GM12878 (cell line): ENCODE data around the gene RERE. TPM values are rescaled to one million over a fixed set of nuclear protein-coding genes. Genes with fewer than 3 reads are reported as not detected.

Source experiments
- ATAC-seq: fragments of 200-7000 bp; cut with Tn5 transposase; 3 replicates; pipeline ENCODE4 v1.9.1; 2020; ENCODE audit warnings: mild to moderate bottlenecking, moderate library complexity
- BruUV-seq: library from RNA; stranded (reverse); fragments of 400-500 nt; replicated peaks from 2 replicates; lab custom pipeline; 2021; lab: Mats Ljungman, UMichigan
- CTCF ChIA-PET: fragments of 300-600 bp; sonication (Branson Sonifier 250); formaldehyde crosslinking; extraction: SDS; loops from one replicate; lab custom pipeline; 2021; ENCODE audit warnings: inconsistent platforms; lab: Yijun Ruan, JAX
- POLR2A ChIA-PET: fragments of 350-600 bp; formaldehyde crosslinking; extraction: SDS; loops from one replicate; lab custom pipeline; 2021; ENCODE audit warnings: inconsistent platforms; lab: Charles Lee
- RAD21 ChIA-PET: fragments of 300-600 bp; sonication (Branson Sonifier 250); formaldehyde crosslinking; loops from one replicate; lab custom pipeline; 2023; ENCODE audit warnings: antibody characterized with exemption; ENCODE audit not compliant: unreplicated experiment; lab: Charles Lee
- SMC1A ChIA-PET: fragments of 300-600 bp; sonication (Branson Sonifier 250); formaldehyde crosslinking; loops from one replicate; lab custom pipeline; 2023; ENCODE audit not compliant: unreplicated experiment, uncharacterized antibody; lab: Charles Lee
- DNase-seq: peaks from one replicate; pipeline ENCODE4 v3.0.0-alpha.2; 2011; ENCODE audit warnings: low read depth, low spot score
- FAIRE-seq: peaks from 3 replicates; lab custom pipeline; 2011; peaks lifted over from hg19 to GRCh38; lab: Jason Lieb, UNC
- H2AFZ ChIP-seq: 2 replicates; pipeline ENCODE4 v1.6.0; 2011; ENCODE audit warnings: low read depth, low read length, control low read depth; ENCODE audit not compliant: control insufficient read depth
- H3K27ac ChIP-seq: 2 replicates; pipeline ENCODE4 v1.5.1; 2011; ENCODE audit warnings: control low read depth; ENCODE audit not compliant: control insufficient read depth, insufficient read depth
- H3K27me3 ChIP-seq, 2 experiments: replicated peaks in 1 of 2; 2 replicates each; pipeline versions ENCODE4 v1.6.0 to v1.6.1; 2011; ENCODE audit warnings: low read length in 1 of 2; ENCODE audit not compliant: control insufficient read depth in 2 of 2, insufficient read depth in 2 of 2
- H3K36me3 ChIP-seq, 2 experiments: 2 replicates each; pipeline ENCODE4 v1.5.1; 2011; ENCODE audit warnings: low read length in 1 of 2; ENCODE audit not compliant: control insufficient read depth in 2 of 2, insufficient read depth in 2 of 2
- H3K4me1 ChIP-seq: 2 replicates; pipeline ENCODE4 v1.6.1; 2011; ENCODE audit warnings: mild to moderate bottlenecking, low read length, moderate library complexity, mixed read lengths; ENCODE audit not compliant: control insufficient read depth, insufficient read depth
- H3K4me2 ChIP-seq: 2 replicates; pipeline ENCODE4 v1.6.0; 2011; ENCODE audit warnings: control low read depth; ENCODE audit not compliant: control insufficient read depth, insufficient read depth
- H3K4me3 ChIP-seq: fragments of 200-600 bp; sonication (generic); 2 replicates; pipeline ENCODE4 v1.5.1; 2016
- H3K79me2 ChIP-seq: 2 replicates; pipeline ENCODE4 v1.6.0; 2011; ENCODE audit warnings: low read length; ENCODE audit not compliant: control insufficient read depth, insufficient read depth
- H3K9ac ChIP-seq: 2 replicates; pipeline ENCODE4 v1.8.0; 2011; ENCODE audit warnings: low read length, control low read depth, mixed read lengths; ENCODE audit not compliant: control insufficient read depth, insufficient read depth
- H3K9me3 ChIP-seq: replicated peaks from 3 replicates; pipeline ENCODE4 v1.5.1; 2011; ENCODE audit warnings: mild to moderate bottlenecking, low read length; ENCODE audit not compliant: control insufficient read depth, insufficient read depth
- H4K20me1 ChIP-seq: 2 replicates; pipeline ENCODE4 v1.6.0; 2011; ENCODE audit not compliant: control insufficient read depth, insufficient read depth
- FOXK2 ChIP-seq: fragments of 450-650 bp; IDR thresholded peaks from 2 replicates; pipeline ENCODE4 v1.6.1; 2017; ENCODE audit warnings: mild to moderate bottlenecking, moderate library complexity
- IRF4 ChIP-seq: IDR thresholded peaks from 2 replicates; pipeline ENCODE4 v1.6.1; 2011; ENCODE audit warnings: low read depth, low read length
- NBN ChIP-seq: fragments of 450-650 bp; IDR thresholded peaks from 2 replicates; pipeline ENCODE4 v1.6.1; 2016
- NR2C2 ChIP-seq: IDR thresholded peaks from 2 replicates; pipeline ENCODE4 v1.6.1; 2011; ENCODE audit warnings: borderline replicate concordance, low read depth; ENCODE audit not compliant: control insufficient read depth, insufficient read length
- RELA ChIP-seq: fragments of 450-650 bp; IDR thresholded peaks from 2 replicates; pipeline ENCODE4 v1.8.0; 2014; ENCODE audit warnings: borderline replicate concordance; ENCODE audit not compliant: partially characterized antibody
- RFX5 ChIP-seq: IDR thresholded peaks from 2 replicates; pipeline ENCODE4 v1.6.1; 2011; ENCODE audit warnings: low read depth, low read length, improper control_type of control experiment
- SRF ChIP-seq, 2 experiments: IDR thresholded peaks; 2 replicates each; pipeline ENCODE4 v1.6.1; 2011; ENCODE audit warnings: low read depth in 2 of 2, low read length in 2 of 2, mild to moderate bottlenecking in 1 of 2, moderate library complexity in 1 of 2
- WRNIP1 ChIP-seq: IDR thresholded peaks from 2 replicates; pipeline ENCODE4 v1.6.1; 2011; ENCODE audit warnings: low read depth, low read length, improper control_type of control experiment, borderline replicate concordance
- WGBS: methylation state at CpG from one replicate; pipeline ENCODE4 v1.1.6; 2016; ENCODE audit warnings: low lambda C conversion rate; ENCODE audit not compliant: insufficient replicate concordance, insufficient coverage; ENCODE audit errors: missing lambda C conversion rate; 5-methylcytosine and 5-hydroxymethylcytosine counted together
- in situ Hi-C: fragments of 300-500 bp; cut with MboI; formaldehyde crosslinking; loops from 9 replicates; pipeline ENCODE4 v1.14.3; 2018; ENCODE audit warnings: mixed read lengths
- intact Hi-C: fragments of 100-400 bp; cut with micrococcal nuclease; formaldehyde crosslinking; loops from one replicate; pipeline ENCODE4 v1.14.2; 2022; ENCODE audit not compliant: unreplicated experiment
- polyA plus RNA-seq, 11 experiments: library from polyadenylated mRNA; depleted of rRNA in 4 of 11; unstranded in 6 of 11; stranded (reverse) in 5 of 11; fragments of >200 nt; fragmentation: Nextera tagmentation in 4 of 11; fragmentation: Illumina TruSeq in 1 of 11; extraction: Ambion mirVana in 4 of 11; extraction: Trizol in 1 of 11; gene quantifications; 1 replicate in 1 of 11; 2 replicates in 10 of 11; pipeline versions ENCODE4 v1.2.1 to v1.2.3, GENCODE V29; 2011 to 2016; ENCODE audit warnings: inconsistent platforms in 2 of 11, missing spikeins in 2 of 11, low read depth in 1 of 11
- total RNA-seq, 4 experiments: library from RNA; depleted of rRNA in 3 of 4; stranded (reverse); fragments of >200 nt in 3 of 4; fragmentation: Illumina TruSeq in 1 of 4; extraction: Trizol in 1 of 4; gene quantifications; 2 replicates each; pipeline versions ENCODE4 v1.2.1 to v1.2.3, GENCODE V29; 2013 to 2021
- TF ChIP-seq, protein P1 (sequence below): fragments of 450-650 bp; formaldehyde crosslinking; IDR thresholded peaks from 2 replicates; pipeline ENCODE4 v1.4.0; 2022; ENCODE audit warnings: mild to moderate bottlenecking, moderate library complexity
- TF ChIP-seq, protein P2 (sequence below): fragments of 450-650 bp; conservative IDR thresholded peaks from 2 replicates; pipeline ENCODE4 v1.6.1; 2017; ENCODE audit warnings: mild to moderate bottlenecking, moderate library complexity
- TF ChIP-seq, protein P3 (sequence below): fragments of 450-650 bp; IDR thresholded peaks from 2 replicates; pipeline ENCODE4 v1.6.1; 2017; ENCODE audit warnings: mild to moderate bottlenecking, moderate library complexity

The RERE gene
- total and polyA plus RNA-seq, 10 of the 15 experiments (the other 5 are each of a cell fraction or from before 2014, with no cell fraction given), result 5.2 to 60.5 (median 20.2) TPM

DNA sequence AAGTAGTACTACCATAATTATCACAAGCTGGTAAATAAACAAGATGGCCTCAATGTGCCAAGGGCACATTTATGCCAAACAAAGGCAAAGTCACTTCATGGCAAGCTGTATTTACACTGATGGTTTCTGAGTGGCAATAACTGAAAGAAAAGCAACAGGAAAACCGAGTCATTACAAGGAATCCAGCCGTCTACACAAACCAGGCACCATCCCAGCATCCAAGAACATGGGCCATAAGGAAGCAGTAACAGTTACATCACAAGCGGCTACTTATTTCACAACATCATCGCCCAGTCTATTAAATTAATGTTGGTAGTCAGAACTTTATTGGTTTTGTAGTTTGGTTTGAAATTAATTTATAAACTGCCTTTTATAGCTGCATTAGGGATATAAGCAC lies 214.2 kb downstream of the RERE start:
- CTCF ChIA-PET, result interaction anchor here (1.0 to 2.2 kb wide), 6 partner anchors 19 to 246 kb away, joined by 3 to 11 read pairs (median 6); no protein-coding TSS in a partner anchor
- no peak for TF ChIP-seq WRNIP1
- TF ChIP-seq IRF4, result no peak
- TF ChIP-seq SRF (IDR thresholded peaks at IDR 0.05; ENCODE audit: low read depth in 2 of 2, low read length in 2 of 2), result no peak
- no peak for TF ChIP-seq NBN
- TF ChIP-seq RELA, result no peak
- TF ChIP-seq NR2C2, result no peak
- TF ChIP-seq, protein P1, sequence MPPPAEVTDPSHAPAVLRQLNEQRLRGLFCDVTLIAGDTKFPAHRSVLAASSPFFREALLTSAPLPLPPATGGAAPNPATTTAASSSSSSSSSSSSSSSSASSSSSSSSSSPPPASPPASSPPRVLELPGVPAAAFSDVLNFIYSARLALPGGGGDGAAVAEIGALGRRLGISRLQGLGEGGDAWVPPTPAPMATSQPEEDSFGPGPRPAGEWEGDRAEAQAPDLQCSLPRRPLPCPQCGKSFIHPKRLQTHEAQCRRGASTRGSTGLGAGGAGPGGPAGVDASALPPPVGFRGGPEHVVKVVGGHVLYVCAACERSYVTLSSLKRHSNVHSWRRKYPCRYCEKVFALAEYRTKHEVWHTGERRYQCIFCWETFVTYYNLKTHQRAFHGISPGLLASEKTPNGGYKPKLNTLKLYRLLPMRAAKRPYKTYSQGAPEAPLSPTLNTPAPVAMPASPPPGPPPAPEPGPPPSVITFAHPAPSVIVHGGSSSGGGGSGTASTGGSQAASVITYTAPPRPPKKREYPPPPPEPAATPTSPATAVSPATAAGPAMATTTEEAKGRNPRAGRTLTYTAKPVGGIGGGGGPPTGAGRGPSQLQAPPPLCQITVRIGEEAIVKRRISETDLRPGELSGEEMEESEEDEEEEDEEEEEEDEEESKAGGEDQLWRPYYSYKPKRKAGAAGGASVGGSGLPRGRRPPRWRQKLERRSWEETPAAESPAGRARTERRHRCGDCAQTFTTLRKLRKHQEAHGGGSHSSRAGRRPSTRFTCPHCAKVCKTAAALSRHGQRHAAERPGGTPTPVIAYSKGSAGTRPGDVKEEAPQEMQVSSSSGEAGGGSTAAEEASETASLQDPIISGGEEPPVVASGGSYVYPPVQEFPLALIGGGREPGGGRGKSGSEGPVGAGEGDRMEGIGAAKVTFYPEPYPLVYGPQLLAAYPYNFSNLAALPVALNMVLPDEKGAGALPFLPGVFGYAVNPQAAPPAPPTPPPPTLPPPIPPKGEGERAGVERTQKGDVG (CRISPR knock-in tag), result no peak
- no peak for TF ChIP-seq RFX5
- TF ChIP-seq, protein P2, sequence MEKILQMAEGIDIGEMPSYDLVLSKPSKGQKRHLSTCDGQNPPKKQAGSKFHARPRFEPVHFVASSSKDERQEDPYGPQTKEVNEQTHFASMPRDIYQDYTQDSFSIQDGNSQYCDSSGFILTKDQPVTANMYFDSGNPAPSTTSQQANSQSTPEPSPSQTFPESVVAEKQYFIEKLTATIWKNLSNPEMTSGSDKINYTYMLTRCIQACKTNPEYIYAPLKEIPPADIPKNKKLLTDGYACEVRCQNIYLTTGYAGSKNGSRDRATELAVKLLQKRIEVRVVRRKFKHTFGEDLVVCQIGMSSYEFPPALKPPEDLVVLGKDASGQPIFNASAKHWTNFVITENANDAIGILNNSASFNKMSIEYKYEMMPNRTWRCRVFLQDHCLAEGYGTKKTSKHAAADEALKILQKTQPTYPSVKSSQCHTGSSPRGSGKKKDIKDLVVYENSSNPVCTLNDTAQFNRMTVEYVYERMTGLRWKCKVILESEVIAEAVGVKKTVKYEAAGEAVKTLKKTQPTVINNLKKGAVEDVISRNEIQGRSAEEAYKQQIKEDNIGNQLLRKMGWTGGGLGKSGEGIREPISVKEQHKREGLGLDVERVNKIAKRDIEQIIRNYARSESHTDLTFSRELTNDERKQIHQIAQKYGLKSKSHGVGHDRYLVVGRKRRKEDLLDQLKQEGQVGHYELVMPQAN, result no peak
- TF ChIP-seq FOXK2, result no peak
- TF ChIP-seq, protein P3, sequence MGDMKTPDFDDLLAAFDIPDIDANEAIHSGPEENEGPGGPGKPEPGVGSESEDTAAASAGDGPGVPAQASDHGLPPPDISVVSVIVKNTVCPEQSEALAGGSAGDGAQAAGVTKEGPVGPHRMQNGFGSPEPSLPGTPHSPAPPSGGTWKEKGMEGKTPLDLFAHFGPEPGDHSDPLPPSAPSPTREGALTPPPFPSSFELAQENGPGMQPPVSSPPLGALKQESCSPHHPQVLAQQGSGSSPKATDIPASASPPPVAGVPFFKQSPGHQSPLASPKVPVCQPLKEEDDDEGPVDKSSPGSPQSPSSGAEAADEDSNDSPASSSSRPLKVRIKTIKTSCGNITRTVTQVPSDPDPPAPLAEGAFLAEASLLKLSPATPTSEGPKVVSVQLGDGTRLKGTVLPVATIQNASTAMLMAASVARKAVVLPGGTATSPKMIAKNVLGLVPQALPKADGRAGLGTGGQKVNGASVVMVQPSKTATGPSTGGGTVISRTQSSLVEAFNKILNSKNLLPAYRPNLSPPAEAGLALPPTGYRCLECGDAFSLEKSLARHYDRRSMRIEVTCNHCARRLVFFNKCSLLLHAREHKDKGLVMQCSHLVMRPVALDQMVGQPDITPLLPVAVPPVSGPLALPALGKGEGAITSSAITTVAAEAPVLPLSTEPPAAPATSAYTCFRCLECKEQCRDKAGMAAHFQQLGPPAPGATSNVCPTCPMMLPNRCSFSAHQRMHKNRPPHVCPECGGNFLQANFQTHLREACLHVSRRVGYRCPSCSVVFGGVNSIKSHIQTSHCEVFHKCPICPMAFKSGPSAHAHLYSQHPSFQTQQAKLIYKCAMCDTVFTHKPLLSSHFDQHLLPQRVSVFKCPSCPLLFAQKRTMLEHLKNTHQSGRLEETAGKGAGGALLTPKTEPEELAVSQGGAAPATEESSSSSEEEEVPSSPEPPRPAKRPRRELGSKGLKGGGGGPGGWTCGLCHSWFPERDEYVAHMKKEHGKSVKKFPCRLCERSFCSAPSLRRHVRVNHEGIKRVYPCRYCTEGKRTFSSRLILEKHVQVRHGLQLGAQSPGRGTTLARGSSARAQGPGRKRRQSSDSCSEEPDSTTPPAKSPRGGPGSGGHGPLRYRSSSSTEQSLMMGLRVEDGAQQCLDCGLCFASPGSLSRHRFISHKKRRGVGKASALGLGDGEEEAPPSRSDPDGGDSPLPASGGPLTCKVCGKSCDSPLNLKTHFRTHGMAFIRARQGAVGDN, result no peak

More for the DNA sequence above, 214.2 kb downstream of the RERE start:
- no peak overlapping the region for H2AFZ ChIP-seq
- DNase-seq (no peak), FAIRE-seq (no peak), ATAC-seq (no peak)
- no peaks in the 10 kb centered on the region for H3K9me3 ChIP-seq
- POLR2A ChIA-PET, result interaction anchor here (1.3 kb wide), 1 partner anchor 64 kb away, joined by 3 read pairs; no protein-coding TSS in a partner anchor
- H3K9ac ChIP-seq, result no peak overlapping the region
- WGBS, result 95% methylated on average over 4 of the region's 4 CpGs
- peaks cover 19% of the 10 kb centered on the region for H3K4me1 ChIP-seq
- peaks cover 0 to 2% of the 10 kb centered on the region in 2 experiments; a peak in 2 of 4 replicates for H3K36me3 ChIP-seq
- no peak overlapping the region for H3K27ac ChIP-seq
- no peaks in the 10 kb centered on the region for H4K20me1 ChIP-seq
- intact Hi-C loops (loop anchor here (5.0 kb wide), 1 partner anchor 39 kb away; no protein-coding TSS in a partner anchor), in situ Hi-C loops (no loop called here)
- H3K27me3 ChIP-seq, result no peaks in the 10 kb centered on the region
- SMC1A ChIA-PET, result interaction anchor here (0.9 to 2.7 kb wide), 9 partner anchors 24 to 70 kb away, joined by 3 to 10 read pairs (median 4); no protein-coding TSS in a partner anchor
- RAD21 ChIA-PET, result interaction anchor here (0.8 to 1.9 kb wide), 4 partner anchors 19 to 67 kb away, joined by 3 to 7 read pairs (median 4); no protein-coding TSS in a partner anchor
- BruUV-seq, result no TSS peak
- H3K4me2 ChIP-seq, result no peak overlapping the region
- H3K4me3 ChIP-seq, result no peak overlapping the region
- H3K79me2 ChIP-seq, result peaks cover 4% of the 10 kb centered on the region; the same call in 1 of the 2 replicates
